ACC112 (cell line): ENCODE data around the gene SERPINE2.

Source experiments
- H2AFZ ChIP-seq: fragments of 200-600 bp; sonication (generic); one replicate; pipeline ENCODE4 v1.6.0; 2017; ENCODE audit warnings: antibody characterized with exemption, low read length; ENCODE audit not compliant: unreplicated experiment
- H3K27ac ChIP-seq: fragments of 200-600 bp; sonication (generic); 2 replicates; pipeline ENCODE4 v1.5.1; 2014; ENCODE audit warnings: low read depth, mild to moderate bottlenecking, antibody characterized with exemption, low read length, moderate library complexity
- H3K27me3 ChIP-seq: fragments of 200-600 bp; sonication (generic); 2 replicates; pipeline ENCODE4 v1.6.1; 2014; ENCODE audit warnings: mild to moderate bottlenecking, antibody characterized with exemption, low read length, moderate library complexity, mixed read lengths; ENCODE audit not compliant: insufficient read depth
- H3K36me3 ChIP-seq: fragments of 200-600 bp; sonication (generic); 2 replicates; pipeline ENCODE4 v1.6.1; 2016; ENCODE audit warnings: mild to moderate bottlenecking, antibody characterized with exemption, low read length, moderate library complexity, mixed read lengths; ENCODE audit not compliant: insufficient read depth
- H3K4me1 ChIP-seq: fragments of 200-600 bp; sonication (generic); one replicate; pipeline ENCODE4 v1.6.1; 2016; ENCODE audit warnings: low read length, mixed read lengths; ENCODE audit not compliant: insufficient read depth, unreplicated experiment, control insufficient read depth
- H3K4me3 ChIP-seq: fragments of 200-600 bp; sonication (generic); 2 replicates; pipeline ENCODE4 v1.5.1; 2014; ENCODE audit warnings: mild to moderate bottlenecking, low read depth, low read length
- H3K79me2 ChIP-seq: fragments of 200-600 bp; sonication (generic); one replicate; pipeline ENCODE4 v1.6.0; 2016; ENCODE audit warnings: low read length; ENCODE audit not compliant: control insufficient read depth, unreplicated experiment, insufficient read depth

Gene SERPINE2

DNA sequence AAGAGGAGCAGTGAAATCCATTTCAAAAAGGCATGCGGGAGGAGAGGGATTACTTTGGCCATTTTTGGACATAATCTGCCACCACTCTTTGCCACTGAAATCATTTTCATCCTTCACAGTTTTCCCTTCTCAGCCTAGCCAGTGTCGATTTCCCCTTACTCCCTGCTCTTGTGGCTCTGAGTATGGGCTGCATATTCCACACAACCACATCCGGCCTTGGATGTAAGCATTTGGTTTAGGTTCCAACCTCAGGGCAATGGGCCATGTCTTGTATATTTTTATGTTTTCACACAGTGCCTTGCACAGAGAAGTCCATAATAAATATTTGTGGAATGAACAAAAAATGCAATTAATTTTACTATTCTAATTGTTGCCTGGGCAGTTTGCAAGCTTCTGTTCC, 7.7 kb upstream of the SERPINE2 start:
- no peaks in the 10 kb centered on the region for H3K36me3 ChIP-seq
- H3K79me2 ChIP-seq, result no peaks in the 10 kb centered on the region
- no peaks in the 10 kb centered on the region for H3K27me3 ChIP-seq
- no peak overlapping the region for H3K27ac ChIP-seq
- peaks cover 10% of the 10 kb centered on the region for H3K4me1 ChIP-seq
- no peak overlapping the region for H3K4me3 ChIP-seq
- H2AFZ ChIP-seq, result no peak overlapping the region

DNA sequence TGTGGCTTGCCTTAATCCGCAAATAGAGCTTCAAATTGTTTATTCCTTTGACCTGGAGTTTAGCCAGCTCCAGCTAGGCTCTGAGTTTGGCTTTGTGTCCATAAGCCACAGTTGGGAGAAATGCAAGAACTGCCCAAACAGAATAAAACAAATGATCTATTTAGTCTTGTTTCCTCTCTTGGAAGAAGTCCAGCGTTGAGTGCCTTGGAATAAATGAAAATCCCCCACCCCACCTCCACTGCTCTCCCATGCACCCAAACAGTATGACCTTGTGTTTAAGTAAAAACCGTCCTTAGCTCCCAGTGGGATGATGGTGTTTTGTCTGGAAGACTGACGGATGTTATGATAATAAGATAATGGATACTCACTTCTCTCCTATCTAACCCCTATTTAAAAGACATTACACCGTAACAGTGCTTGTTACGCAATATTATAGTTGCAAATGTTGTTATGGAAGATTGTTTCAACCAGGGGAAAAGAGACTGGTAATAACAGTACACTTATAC, 3.2 kb upstream of the SERPINE2 start:
- Histone ChIP-seq H3K4me3 (no peak overlapping the region), H3K27me3 (no peaks in the 10 kb centered on the region), H3K27ac (no peak overlapping the region), H3K36me3 (no peaks in the 10 kb centered on the region), H3K79me2 (peaks cover 18% of the 10 kb centered on the region), H2AFZ (no peak overlapping the region), H3K4me1 (peaks cover 22% of the 10 kb centered on the region)

GRCh38 chr2:224041554-224041953, 2.5 kb upstream of the SERPINE2 start:
- H3K4me3 ChIP-seq, result no peak overlapping the region
- H3K36me3 ChIP-seq, result no peaks in the 10 kb centered on the region
- H3K4me1 ChIP-seq, result peaks cover 26% of the 10 kb centered on the region
- H3K27me3 ChIP-seq, result no peaks in the 10 kb centered on the region
- H3K27ac ChIP-seq, result no peak overlapping the region
- no peak overlapping the region for H2AFZ ChIP-seq
- H3K79me2 ChIP-seq, result peaks cover 25% of the 10 kb centered on the region

DNA sequence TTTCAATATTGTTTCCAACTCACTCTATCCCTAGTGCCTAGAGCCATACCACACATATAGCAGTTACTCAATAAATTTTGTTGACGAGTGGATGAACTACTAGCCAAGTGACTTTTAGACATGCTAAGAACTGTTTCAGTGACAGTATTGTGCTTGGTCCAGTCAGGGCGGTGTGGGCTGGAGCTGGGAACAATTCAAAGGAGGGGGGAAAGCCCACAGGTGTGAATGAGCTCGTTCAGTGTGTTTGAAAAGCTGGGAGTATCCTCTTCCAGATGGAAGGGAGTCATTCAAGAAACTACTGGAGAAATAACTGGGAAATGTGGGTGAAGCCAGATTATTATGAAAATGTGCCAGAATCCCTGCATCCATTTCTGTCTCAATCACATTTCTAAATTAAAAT, 1.7 kb upstream of the SERPINE2 start:
- Histone ChIP-seq H3K27ac (no peak overlapping the region), H3K4me3 (no peak overlapping the region), H3K36me3 (no peaks in the 10 kb centered on the region), H3K27me3 (no peaks in the 10 kb centered on the region), H2AFZ (no peak overlapping the region), H3K79me2 (peaks cover 33% of the 10 kb centered on the region), H3K4me1 (peaks cover 31% of the 10 kb centered on the region)

GRCh38 chr2:224039770-224040440, 819 bp upstream of the SERPINE2 start:
- H3K27ac ChIP-seq, result no peak overlapping the region

GRCh38 chr2:224038830-224039079, 331 bp downstream of the SERPINE2 start:
- Histone ChIP-seq H2AFZ (peak overlapping the region; percentile 16), H3K27me3 (no peaks in the 10 kb centered on the region), H3K27ac (no peak overlapping the region), H3K79me2 (peaks cover 53% of the 10 kb centered on the region), H3K4me3 (peak overlapping the region; percentile 93), H3K4me1 (peaks cover 50% of the 10 kb centered on the region), H3K36me3 (no peaks in the 10 kb centered on the region)

More at GRCh38 chr2:224039770-224040440, 819 bp upstream of the SERPINE2 start:
- H3K27me3 ChIP-seq, result no peaks in the 10 kb centered on the region
- H3K79me2 ChIP-seq, result peaks cover 41% of the 10 kb centered on the region
- peak overlapping the region; percentile 93 for H3K4me3 ChIP-seq
- peaks cover 39% of the 10 kb centered on the region for H3K4me1 ChIP-seq
- peak overlapping the region; percentile 91 for H2AFZ ChIP-seq
- H3K36me3 ChIP-seq, result no peaks in the 10 kb centered on the region

- no peaks in the 10 kb centered on the region for H3K36me3 ChIP-seq
- peaks cover 58% of the 10 kb centered on the region for H3K79me2 ChIP-seq
- H3K27me3 ChIP-seq, result no peaks in the 10 kb centered on the region
- H3K4me3 ChIP-seq, result peak overlapping the region; percentile 93
- peak overlapping the region; percentile 16 for H2AFZ ChIP-seq
- no peak overlapping the region for H3K27ac ChIP-seq
- peaks cover 54% of the 10 kb centered on the region for H3K4me1 ChIP-seq
Measured at GRCh38 chr2:224038049-224038829, 847 bp downstream of the SERPINE2 start.

DNA sequence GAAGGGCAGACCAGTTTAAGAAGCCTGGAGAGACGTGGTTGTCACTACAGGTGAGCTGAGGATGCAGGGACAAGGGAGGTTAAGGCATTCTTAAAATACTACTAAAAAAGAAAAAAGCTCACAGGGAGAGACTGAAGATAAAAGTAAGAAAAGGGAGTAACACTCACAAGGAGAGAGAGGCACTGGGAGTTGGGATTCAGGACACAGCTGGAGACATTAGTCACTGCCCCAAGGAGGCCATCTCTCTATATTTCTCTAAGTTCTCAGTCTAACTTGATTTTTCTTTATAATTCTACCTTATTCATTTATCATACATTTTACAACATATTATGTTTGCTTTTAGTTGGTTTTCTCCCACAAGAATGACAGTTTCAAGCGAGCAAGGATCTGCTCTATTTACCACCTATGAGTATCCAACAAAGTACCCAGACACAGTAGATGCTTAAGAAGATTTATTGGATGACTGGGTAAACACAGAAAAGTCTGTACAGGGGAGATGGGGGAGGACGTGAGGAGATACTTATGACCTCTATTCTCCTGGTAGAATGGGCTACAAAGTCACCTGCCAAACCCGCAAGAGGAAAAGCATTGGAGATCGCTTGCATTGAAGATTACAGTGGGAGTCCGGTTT, 2.2 kb downstream of the SERPINE2 start:
- Histone ChIP-seq H2AFZ (no peak overlapping the region), H3K4me3 (peak overlapping the region; percentile 93), H3K27ac (no peak overlapping the region), H3K27me3 (no peaks in the 10 kb centered on the region), H3K36me3 (peaks cover 4% of the 10 kb centered on the region; the same call in 1 of the 2 replicates), H3K4me1 (peaks cover 49% of the 10 kb centered on the region), H3K79me2 (peaks cover 72% of the 10 kb centered on the region)

GRCh38 chr2:224034017-224034416, 5.1 kb downstream of the SERPINE2 start:
- H3K79me2 ChIP-seq, result peaks cover 100% of the 10 kb centered on the region
- peaks cover 17% of the 10 kb centered on the region for H3K36me3 ChIP-seq

DNA sequence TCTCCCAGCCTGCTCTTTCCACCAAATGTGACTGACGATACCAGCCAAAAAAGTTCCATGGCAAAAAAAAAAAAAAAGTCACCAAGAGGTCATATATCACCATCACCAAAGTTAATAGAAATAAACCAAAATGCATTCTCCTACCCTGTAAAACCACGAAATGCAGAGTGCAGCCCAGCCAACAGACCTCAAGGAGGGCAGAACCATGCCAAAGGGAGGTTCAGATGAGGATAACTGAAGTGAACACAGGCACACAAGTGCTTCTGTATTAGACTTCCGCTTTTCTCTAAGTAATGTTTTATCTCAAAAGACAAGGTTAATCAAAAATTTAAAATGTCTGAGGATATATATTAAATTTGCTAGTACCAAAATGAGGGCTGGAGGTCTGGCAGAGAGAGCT, 5.5 kb downstream of the SERPINE2 start:
- Histone ChIP-seq H3K4me3 (no peak overlapping the region), H3K4me1 (peaks cover 51% of the 10 kb centered on the region), H2AFZ (no peak overlapping the region), H3K27me3 (no peaks in the 10 kb centered on the region), H3K79me2 (peaks cover 100% of the 10 kb centered on the region), H3K36me3 (peaks cover 17% of the 10 kb centered on the region), H3K27ac (no peak overlapping the region)

More at GRCh38 chr2:224034017-224034416, 5.1 kb downstream of the SERPINE2 start:
- Histone ChIP-seq H3K27ac (no peak overlapping the region), H3K27me3 (no peaks in the 10 kb centered on the region), H3K4me3 (no peak overlapping the region), H3K4me1 (peaks cover 47% of the 10 kb centered on the region), H2AFZ (no peak overlapping the region)
